ENCODE data around the gene ZNF544. TPM values are rescaled to one million over a fixed set of nuclear protein-coding genes. Genes with fewer than 3 reads are reported as not detected.
"Not testable (repeated sequence)": the region's sequence is repeated elsewhere in the genome, so short reads cannot be mapped to it uniquely, and the experiment has no call there.

The ZNF544 gene
- polyA plus RNA-seq, 4 donors = 29.7 to 37.0 (median 33.2) TPM

GRCh38 chr19:58248886-58249285 is 20.2 kb downstream of the ZNF544 start:
- no peak for DNase-seq (ENCODE audit: low read depth in 4 of 4, low spot score in 3 of 4)

DNA sequence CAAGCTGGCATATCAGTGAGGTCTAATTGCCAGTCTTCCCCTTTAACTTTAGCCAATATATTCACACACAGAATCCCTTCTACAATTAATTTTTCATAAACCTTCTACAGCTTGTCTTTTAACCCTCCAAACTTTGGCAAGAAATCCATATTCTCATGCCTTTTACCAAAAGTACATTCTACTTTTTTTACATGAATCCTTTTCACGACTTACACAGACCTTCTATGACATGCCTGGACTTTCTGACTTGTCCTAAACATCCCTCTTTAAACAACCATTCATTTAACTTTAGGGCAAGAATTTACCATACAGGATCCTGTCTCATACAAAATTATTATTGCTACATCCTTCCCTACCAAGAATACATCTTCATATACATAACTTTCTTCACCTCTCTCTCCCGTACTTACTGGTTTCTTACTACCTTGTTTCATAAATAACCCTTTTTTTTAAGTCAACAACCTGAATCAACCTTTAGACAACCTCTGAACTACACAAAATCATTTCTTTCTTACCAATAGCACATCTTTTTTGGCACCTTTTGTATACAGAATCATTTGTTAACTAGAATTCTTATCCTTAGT is 23.5 kb downstream of the ZNF544 start:
- no peak for DNase-seq (ENCODE audit: low read depth in 4 of 4, low spot score in 3 of 4)

DNA sequence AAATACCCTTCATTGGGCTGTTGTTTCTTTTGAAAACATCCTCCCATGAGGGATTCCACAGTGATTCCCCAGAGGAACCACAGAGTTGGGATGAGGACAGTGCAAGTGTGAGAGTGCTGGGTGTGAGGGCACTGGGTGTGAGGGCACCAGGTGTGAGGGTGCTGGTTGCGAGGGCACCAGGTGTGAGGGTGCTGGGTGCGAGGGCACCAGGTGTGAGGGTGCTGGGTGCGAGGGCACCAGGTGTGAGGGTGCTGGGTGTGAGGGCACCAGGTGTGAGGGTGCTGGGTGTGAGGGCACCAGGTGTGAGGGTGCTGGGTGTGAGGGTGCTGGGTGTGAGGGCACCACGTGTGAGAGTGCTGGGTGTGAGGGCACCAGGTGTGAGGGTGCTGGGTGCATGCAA is 29.5 kb downstream of the ZNF544 start:
- not testable (repeated sequence) for DNase-seq (ENCODE audit: low read depth in 4 of 4, low spot score in 3 of 4)

GRCh38 chr19:58261600-58261967 is 32.9 kb downstream of the ZNF544 start:
- no peak for DNase-seq (ENCODE audit: low read depth in 4 of 4, low spot score in 3 of 4)

DNA sequence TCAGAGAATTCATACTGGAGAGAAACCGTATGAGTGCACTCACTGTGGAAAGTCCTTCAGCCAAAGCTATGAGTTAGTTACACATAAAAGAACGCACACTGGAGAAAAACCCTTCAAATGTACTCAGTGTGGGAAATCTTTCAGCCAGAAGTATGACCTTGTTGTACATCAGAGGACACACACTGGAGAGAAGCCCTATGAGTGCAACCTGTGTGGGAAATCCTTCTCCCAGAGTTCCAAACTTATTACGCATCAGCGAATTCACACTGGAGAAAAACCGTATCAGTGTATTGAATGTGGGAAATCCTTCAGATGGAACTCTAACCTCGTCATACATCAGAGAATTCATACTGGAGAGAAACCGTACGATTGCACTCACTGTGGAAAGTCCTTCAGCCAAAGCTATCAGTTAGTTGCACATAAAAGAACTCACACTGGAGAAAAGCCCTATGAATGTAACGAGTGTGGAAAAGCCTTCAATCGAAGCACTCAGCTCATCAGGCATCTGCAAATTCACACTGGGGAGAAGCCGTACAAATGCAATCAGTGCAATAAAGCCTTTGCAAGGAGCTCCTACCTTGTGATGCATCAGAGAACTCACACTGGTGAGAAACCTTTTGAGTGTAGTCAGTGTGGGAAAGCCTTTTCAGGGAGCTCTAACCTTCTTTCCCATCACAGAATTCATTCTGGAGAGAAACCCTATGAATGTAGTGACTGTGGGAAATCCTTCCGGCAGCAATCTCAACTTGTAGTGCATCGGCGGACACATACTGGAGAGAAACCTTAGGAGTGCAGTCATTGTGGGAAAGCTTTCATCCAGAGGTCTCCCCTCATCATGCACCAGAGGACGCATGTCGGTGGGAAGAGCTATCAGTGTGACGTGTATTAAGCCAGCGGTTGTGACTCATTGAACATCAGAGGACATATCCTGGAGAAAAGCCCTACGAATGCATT is 33.5 kb downstream of the ZNF544 start:
- DNase-seq (ENCODE audit: low read depth in 4 of 4, low spot score in 3 of 4) = no peak

DNA sequence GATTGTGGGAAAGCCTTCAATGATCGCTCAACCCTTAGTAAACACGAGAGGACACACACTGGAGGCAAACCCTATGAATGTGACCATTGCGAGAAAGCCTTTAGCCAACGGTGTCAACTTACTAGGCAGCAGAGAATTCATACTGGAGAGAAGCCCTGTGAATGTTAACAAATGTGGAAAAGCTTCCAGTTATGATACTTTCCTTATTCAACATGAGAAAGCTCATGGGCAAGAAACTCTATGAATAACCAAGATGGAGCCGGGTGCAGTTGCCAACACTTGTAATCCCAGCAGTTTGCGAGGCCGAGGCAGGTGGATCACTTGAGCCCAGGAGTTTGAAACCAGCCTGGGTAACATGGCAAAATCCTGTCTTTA is 34.2 kb downstream of the ZNF544 start:
- no peak for DNase-seq (ENCODE audit: low read depth in 4 of 4, low spot score in 3 of 4)

DNA sequence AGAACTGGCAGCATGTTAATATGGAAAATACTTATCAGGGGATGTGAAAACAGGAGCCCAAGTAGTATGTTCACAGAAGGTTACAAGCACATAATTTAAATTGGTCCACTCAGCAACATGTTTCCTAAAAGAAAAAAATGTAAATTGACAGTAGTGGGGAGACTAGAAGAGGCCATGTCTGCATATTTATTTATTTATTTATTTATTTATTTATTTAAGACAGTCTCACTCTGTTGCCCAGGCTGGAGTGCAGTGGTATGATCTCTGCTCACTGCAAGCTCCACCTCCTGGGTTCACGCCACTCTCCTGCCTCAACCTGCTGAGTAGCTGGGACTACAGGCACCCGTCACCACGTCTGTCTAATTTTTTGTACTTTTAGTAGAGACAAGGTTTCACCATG is 36.4 kb downstream of the ZNF544 start:
- DNase-seq (ENCODE audit: low read depth in 4 of 4, low spot score in 3 of 4) = no peak

DNA sequence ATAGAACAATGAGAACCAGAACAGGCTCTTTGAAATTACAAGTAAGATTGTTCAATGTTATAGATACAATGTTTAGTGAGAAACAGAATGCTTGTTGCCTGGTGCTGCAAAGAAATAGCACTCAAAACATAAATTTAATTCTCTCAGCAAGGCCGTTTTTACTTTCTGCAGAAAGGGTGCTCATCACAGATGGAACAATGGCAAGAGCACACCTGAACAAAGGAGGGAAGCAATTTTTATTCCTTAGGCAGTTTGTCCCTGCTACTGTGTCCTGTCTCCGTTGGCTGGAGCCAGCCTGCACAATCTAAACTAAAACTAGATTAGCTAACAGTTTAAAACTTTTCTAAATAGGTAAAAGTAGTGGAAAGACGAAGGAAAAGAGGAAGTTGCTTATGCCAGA is 39.6 kb downstream of the ZNF544 start:
- no peak for DNase-seq (ENCODE audit: low read depth in 4 of 4, low spot score in 3 of 4)

DNA sequence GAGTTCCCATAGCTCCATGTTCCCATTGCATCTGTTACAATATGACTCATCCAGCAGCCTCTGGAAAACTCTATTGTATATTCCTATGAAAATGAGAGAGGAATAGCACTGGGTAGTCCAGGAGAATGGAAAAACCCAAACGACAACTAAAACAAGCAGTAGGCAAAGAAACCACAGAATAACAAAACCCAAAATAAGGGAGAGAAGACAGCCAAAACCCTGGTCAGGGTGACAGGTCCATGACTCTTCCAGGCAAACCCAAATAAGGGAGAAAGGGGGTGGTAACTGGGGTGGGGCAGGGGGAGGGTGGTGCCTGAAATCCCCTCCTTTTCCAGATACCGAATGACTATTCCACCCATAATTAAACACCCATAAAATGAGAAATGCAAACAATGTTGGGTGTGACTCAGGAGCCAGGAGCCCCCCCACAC is 46.1 kb downstream of the ZNF544 start:
- DNase-seq (ENCODE audit: low read depth in 4 of 4, low spot score in 3 of 4) = no peak

GRCh38 chr19:58275564-58275963 is 46.9 kb downstream of the ZNF544 start:
- DNase-seq (ENCODE audit: low read depth in 4 of 4, low spot score in 3 of 4) = no peak

DNA sequence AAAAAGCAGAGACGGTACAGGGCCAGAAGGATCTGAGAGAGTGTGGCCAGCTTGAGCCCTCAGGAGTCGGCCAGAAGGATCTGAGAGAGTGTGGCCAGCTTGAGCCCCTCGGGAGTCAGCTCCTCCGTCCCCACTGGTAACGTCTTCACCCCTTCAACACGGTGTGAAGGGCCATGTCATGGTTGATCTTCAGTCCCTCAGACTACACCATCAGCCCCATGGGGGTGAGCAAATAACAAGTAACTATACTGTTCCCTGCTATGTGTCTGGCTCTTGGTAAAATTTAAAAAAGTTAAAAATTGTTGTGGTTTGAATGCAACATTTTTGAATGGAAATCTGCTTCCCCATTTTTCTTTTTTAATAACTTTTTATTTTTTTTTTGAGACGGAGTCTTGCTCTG is 48.5 kb downstream of the ZNF544 start:
- DNase-seq (ENCODE audit: low read depth in 4 of 4, low spot score in 3 of 4) = no peak

- DNase-seq (ENCODE audit: low read depth in 4 of 4, low spot score in 3 of 4) = no peak
Observed at GRCh38 chr19:58277748-58278540, 49.2 kb downstream of the ZNF544 start.

- DNase-seq (ENCODE audit: low read depth in 4 of 4, low spot score in 3 of 4) = peak; percentile 96 to 98 (median 97)
Observed at GRCh38 chr19:58278541-58279041, 49.9 kb downstream of the ZNF544 start, which contains the start of gene ZNF8. ZNF8 (plus strand) TSS chr19:58278955; CDS start chr19:58279082, 127 bp downstream.

GRCh38 chr19:58279042-58279924 is 50.6 kb downstream of the ZNF544 start:
- peak; percentile 33 to 50 (median 39) for DNase-seq (ENCODE audit: low read depth in 4 of 4, low spot score in 3 of 4)

GRCh38 chr19:58279925-58280316 is 51.2 kb downstream of the ZNF544 start:
- no peak for DNase-seq (ENCODE audit: low read depth in 4 of 4, low spot score in 3 of 4)

DNA sequence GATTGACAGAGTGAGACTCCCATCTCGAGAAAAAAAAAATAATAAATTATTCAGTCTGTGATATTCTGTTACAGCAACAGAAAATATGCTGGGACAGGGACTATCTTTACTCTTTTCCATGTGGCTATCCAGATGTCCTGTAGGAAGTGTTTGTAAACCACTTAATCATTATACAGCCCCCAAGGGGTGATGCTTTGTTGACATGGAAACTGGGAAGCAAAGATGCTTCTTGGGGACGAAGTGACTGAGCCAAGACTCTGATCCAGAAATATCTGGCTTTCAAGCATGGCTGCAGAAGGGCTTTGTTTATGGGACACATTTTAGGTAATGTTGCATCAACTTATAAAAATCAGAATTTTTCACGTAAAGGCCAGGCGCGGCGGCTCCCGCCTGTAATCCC is 55.5 kb downstream of the ZNF544 start:
- no peak for DNase-seq (ENCODE audit: low read depth in 4 of 4, low spot score in 3 of 4)

- no peak for DNase-seq (ENCODE audit: low read depth in 4 of 4, low spot score in 3 of 4)
Observed at GRCh38 chr19:58291943-58292342, 63.2 kb downstream of the ZNF544 start.

- DNase-seq (ENCODE audit: low read depth in 4 of 4, low spot score in 3 of 4) = no peak
Observed at GRCh38 chr19:58294743-58295374, 66.1 kb downstream of the ZNF544 start.

DNA sequence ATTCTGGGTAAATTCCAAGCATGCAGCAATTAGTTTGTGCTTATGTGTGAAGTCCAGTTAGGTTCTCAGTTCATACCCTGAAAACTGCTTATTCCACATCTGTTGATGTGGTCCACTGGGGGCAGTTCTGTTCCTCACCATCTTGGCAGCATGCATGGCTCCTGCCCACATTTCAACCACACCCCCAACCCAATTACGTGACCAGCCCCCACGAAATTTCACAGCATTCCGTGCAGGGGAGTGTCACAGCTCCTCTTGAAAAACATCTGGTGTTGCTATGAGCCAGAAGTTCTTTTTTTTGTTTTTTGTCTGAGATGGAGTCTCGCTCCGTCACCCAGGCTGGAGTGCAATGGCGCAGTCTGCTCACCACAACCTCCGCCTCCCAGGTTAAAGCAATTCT is 67.4 kb downstream of the ZNF544 start:
- no peak for DNase-seq (ENCODE audit: low read depth in 4 of 4, low spot score in 3 of 4)

- no peak for DNase-seq (ENCODE audit: low read depth in 4 of 4, low spot score in 3 of 4)
Observed at GRCh38 chr19:58300620-58301019, 71.9 kb downstream of the ZNF544 start.
